K562 (cell line): Measurements from ENCODE around the gene ELAVL3. TPM values are rescaled to one million over a fixed set of nuclear protein-coding genes. Genes with fewer than 3 reads are reported as not detected.

Experiments
- ATAC-seq: fragments of 200-7000 bp; cut with Tn5 transposase; 3 replicates; pipeline ENCODE4 v1.9.1; 2020; ENCODE audit warnings: moderate library complexity
- BruUV-seq: library from RNA; stranded (reverse); fragments of 400-500 nt; replicated peaks from 2 replicates; lab custom pipeline; 2021; lab: Mats Ljungman, UMichigan
- CTCF ChIA-PET: fragments of 300-600 bp; formaldehyde crosslinking; extraction: SDS; loops from one replicate; lab custom pipeline; 2021; ENCODE audit warnings: low intra/inter-chr PET ratio; lab: Yijun Ruan, JAX
- POLR2A ChIA-PET: fragments of 300-600, 350-650 bp; sonication (Branson Sonifier 250); formaldehyde crosslinking; extraction: SDS; loops from one replicate; lab custom pipeline; 2021; ENCODE audit warnings: antibody characterized with exemption, inconsistent platforms; lab: Yijun Ruan, JAX
- DNase-seq, 4 experiments: peaks; one replicate each; pipeline versions ENCODE4 v3.0.0 to v3.0.0-alpha.2; 2011 to 2018; ENCODE audit warnings: low spot score in 3 of 4, mixed read lengths in 3 of 4; ENCODE audit errors: extremely low read depth in 1 of 4
- FAIRE-seq: peaks from 2 replicates; lab custom pipeline; 2011; peaks lifted over from hg19 to GRCh38; lab: Jason Lieb, UNC
- H2AFZ ChIP-seq: 2 replicates; pipeline ENCODE4 v1.6.0; 2011; ENCODE audit warnings: low read depth, low read length, control low read depth, inconsistent platforms
- H3K27ac ChIP-seq: fragments of 200-600 bp; 3 replicates; pipeline ENCODE4 v1.8.0; 2011; ENCODE audit warnings: low read depth, mild to moderate bottlenecking, control low read depth, inconsistent platforms, low read length, moderate library complexity, mixed read lengths; ENCODE audit errors: extremely low read depth
- H3K27me3 ChIP-seq, 2 experiments: fragments of 300-600 bp in 1 of 2; 2 replicates in 1 of 2; 3 replicates in 1 of 2; pipeline versions ENCODE4 v1.6.0 to v1.8.0; 2011; ENCODE audit warnings: inconsistent platforms in 2 of 2, low read length in 2 of 2, mild to moderate bottlenecking in 1 of 2, mixed read lengths in 1 of 2, moderate library complexity in 1 of 2; ENCODE audit not compliant: control insufficient read depth in 2 of 2, insufficient read depth in 2 of 2
- H3K36me3 ChIP-seq: fragments of 300-600 bp; 3 replicates; pipeline ENCODE4 v1.8.0; 2011; ENCODE audit warnings: mild to moderate bottlenecking, low read length, inconsistent platforms; ENCODE audit not compliant: control insufficient read depth, insufficient read depth
- H3K4me1 ChIP-seq, 2 experiments: fragments of 200-600 bp in 1 of 2; replicated peaks in 1 of 2; 2 replicates in 1 of 2; 3 replicates in 1 of 2; pipeline versions ENCODE4 v1.5.1 to v1.8.0; 2011; ENCODE audit warnings: inconsistent platforms in 2 of 2, low read length in 2 of 2, mild to moderate bottlenecking in 1 of 2, mixed read lengths in 1 of 2, moderate library complexity in 1 of 2; ENCODE audit not compliant: control insufficient read depth in 2 of 2, insufficient read depth in 2 of 2
- H3K4me2 ChIP-seq: 2 replicates; pipeline ENCODE4 v1.6.1; 2011; ENCODE audit warnings: low read length, control low read depth, inconsistent platforms, mixed read lengths; ENCODE audit not compliant: insufficient read depth
- H3K4me3 ChIP-seq: fragments of 200-600 bp; sonication (generic), shearing (Covaris generic); 2 replicates; pipeline ENCODE4 v1.5.1; 2016; ENCODE audit warnings: control low read depth, inconsistent platforms
- H3K79me2 ChIP-seq: fragments of 200-600 bp; 3 replicates; pipeline ENCODE4 v1.8.0; 2011; ENCODE audit warnings: low read length, inconsistent platforms; ENCODE audit not compliant: control insufficient read depth, insufficient read depth
- H3K9ac ChIP-seq, 2 experiments: 2 replicates each; pipeline versions ENCODE4 v1.6.0 to v1.6.1; 2011; ENCODE audit warnings: low read depth in 2 of 2, low read length in 2 of 2, control low read depth in 1 of 2, inconsistent platforms in 1 of 2, mild to moderate bottlenecking in 1 of 2, mixed read lengths in 1 of 2; ENCODE audit not compliant: insufficient read depth in 1 of 2
- H3K9me1 ChIP-seq: one replicate; pipeline ENCODE4 v1.6.0; 2011; ENCODE audit warnings: inconsistent platforms, mild to moderate bottlenecking, low read length, moderate library complexity; ENCODE audit not compliant: control insufficient read depth, insufficient read depth
- H3K9me3 ChIP-seq: replicated peaks from 2 replicates; pipeline ENCODE4 v1.5.1; 2011; ENCODE audit warnings: low read depth, low read length, inconsistent platforms; ENCODE audit not compliant: control insufficient read depth, insufficient read depth
- H4K20me1 ChIP-seq: replicated peaks from 2 replicates; pipeline ENCODE4 v1.6.1; 2011; ENCODE audit warnings: low read length, inconsistent platforms, mixed read lengths; ENCODE audit not compliant: control insufficient read depth, insufficient read depth
- CBX3 ChIP-seq, 2 experiments: IDR thresholded peaks; 1 replicate in 1 of 2; 2 replicates in 1 of 2; pipeline ENCODE4 v1.6.1; 2012; ENCODE audit warnings: inconsistent platforms in 2 of 2, low read length in 2 of 2, borderline replicate concordance in 1 of 2, control low read depth in 1 of 2
- CTCFL ChIP-seq: IDR thresholded peaks from 2 replicates; pipeline ENCODE4 v1.6.1; 2011; ENCODE audit warnings: borderline replicate concordance, low read depth, mild to moderate bottlenecking, moderate library complexity, low read length; ENCODE audit not compliant: insufficient read depth, poor library complexity, severe bottlenecking
- EHMT2 ChIP-seq: fragments of 450-650 bp; IDR thresholded peaks from 2 replicates; pipeline ENCODE4 v1.6.1; 2018; ENCODE audit warnings: antibody characterized with exemption
- HNRNPLL ChIP-seq: fragments of 200-400 bp; formaldehyde crosslinking; IDR thresholded peaks from 2 replicates; pipeline ENCODE4 v1.6.1; 2017; ENCODE audit warnings: low read length, low read depth, mild to moderate bottlenecking; ENCODE audit not compliant: poor library complexity, severe bottlenecking
- ILK ChIP-seq: fragments of 450-650 bp; IDR thresholded peaks from 2 replicates; pipeline ENCODE4 v1.6.1; 2016; ENCODE audit warnings: missing genetic modification characterization, low read depth, mild to moderate bottlenecking, missing compliant biosample characterization, moderate library complexity, borderline replicate concordance
- JUN ChIP-seq, 2 experiments: sonication (generic) in 1 of 2; formaldehyde crosslinking in 1 of 2; IDR thresholded peaks; 2 replicates each; pipeline versions ENCODE4 v1.6.1 to v1.8.0; 2012 to 2022; ENCODE audit warnings: borderline replicate concordance in 2 of 2, mild to moderate bottlenecking in 2 of 2, improper control_type of control experiment in 1 of 2, low read depth in 1 of 2, low read length in 1 of 2, missing genetic modification reagents in 1 of 2
- POLR2G ChIP-seq: fragments of 200-400 bp; formaldehyde crosslinking; IDR thresholded peaks from 2 replicates; pipeline ENCODE4 v1.6.1; 2017; ENCODE audit warnings: low read depth, mild to moderate bottlenecking, antibody characterized with exemption, low read length, moderate library complexity
- PYGO2 ChIP-seq: fragments of 450-650 bp; IDR thresholded peaks from 2 replicates; pipeline ENCODE4 v1.6.1; 2016; ENCODE audit warnings: mild to moderate bottlenecking, missing genetic modification characterization, moderate library complexity, missing compliant biosample characterization
- RBFOX2 ChIP-seq: fragments of 200-400 bp; formaldehyde crosslinking; IDR thresholded peaks from 2 replicates; pipeline ENCODE4 v1.6.1; 2017; ENCODE audit warnings: low read depth, mild to moderate bottlenecking, low read length, moderate library complexity
- SIRT6 ChIP-seq: IDR thresholded peaks from one replicate; pipeline ENCODE4 v1.6.1; 2012; ENCODE audit warnings: low read depth, mild to moderate bottlenecking, control low read depth, inconsistent platforms, low read length, moderate library complexity
- ZNF507 ChIP-seq: conservative IDR thresholded peaks from 2 replicates; pipeline ENCODE4 v1.6.1; 2017; ENCODE audit warnings: missing genetic modification characterization, missing compliant biosample characterization
- ZNF764 ChIP-seq: fragments of 250-450 bp; sonication (Bioruptor Pico); IDR thresholded peaks from 2 replicates; pipeline ENCODE4 v1.4.0; 2020; ENCODE audit warnings: low read depth, mild to moderate bottlenecking, moderate library complexity
- WGBS: fragments of 100-300 bp; shearing (Covaris generic); methylation state at CpG from one replicate; pipeline ENCODE4 v1.1.6; 2016; ENCODE audit warnings: low coverage, mixed read lengths; ENCODE audit not compliant: insufficient coverage; ENCODE audit errors: missing lambda C conversion rate; 5-methylcytosine and 5-hydroxymethylcytosine counted together
- in situ Hi-C: fragments of 300-500 bp; cut with MboI; formaldehyde crosslinking; loops from 4 replicates; pipeline ENCODE4 v1.15.0; 2018; ENCODE audit warnings: inconsistent platforms, mixed read lengths
- intact Hi-C: fragments of 100-400 bp; cut with micrococcal nuclease; formaldehyde crosslinking; loops from 2 replicates; pipeline ENCODE4 v1.14.2; 2022
- polyA plus RNA-seq, 8 experiments: library from polyadenylated mRNA; depleted of rRNA in 4 of 8; stranded (reverse) in 5 of 8; unstranded in 3 of 8; fragments of >200 nt; fragmentation: Nextera tagmentation in 2 of 8; fragmentation: Illumina TruSeq in 1 of 8; extraction: Ambion mirVana in 2 of 8; extraction: Trizol in 1 of 8; gene quantifications; 2 replicates each; pipeline versions ENCODE4 v1.2.1 to v1.2.3, GENCODE V29; 2011 to 2014; ENCODE audit warnings: inconsistent platforms in 1 of 8, missing spikeins in 1 of 8
- total RNA-seq, 7 experiments: library from RNA; depleted of rRNA in 6 of 7; stranded (reverse); fragments of >200 nt in 6 of 7; fragmentation: Illumina TruSeq in 2 of 7; extraction: Trizol in 2 of 7; gene quantifications; 2 replicates each; pipeline versions ENCODE4 v1.2.1 to v1.2.3, GENCODE V29; 2011 to 2021; ENCODE audit warnings: low replicate concordance in 1 of 7
- TF ChIP-seq, protein P1 (sequence below): sonication (generic); formaldehyde crosslinking; IDR thresholded peaks from 2 replicates; pipeline ENCODE4 v1.8.1; 2023; ENCODE audit warnings: mild to moderate bottlenecking, missing genetic modification reagents

The ELAVL3 gene
- total and polyA plus RNA-seq, 9 of the 15 experiments (the other 6 are each of a cell fraction or from before 2014, with no cell fraction given) = not detected

DNA sequence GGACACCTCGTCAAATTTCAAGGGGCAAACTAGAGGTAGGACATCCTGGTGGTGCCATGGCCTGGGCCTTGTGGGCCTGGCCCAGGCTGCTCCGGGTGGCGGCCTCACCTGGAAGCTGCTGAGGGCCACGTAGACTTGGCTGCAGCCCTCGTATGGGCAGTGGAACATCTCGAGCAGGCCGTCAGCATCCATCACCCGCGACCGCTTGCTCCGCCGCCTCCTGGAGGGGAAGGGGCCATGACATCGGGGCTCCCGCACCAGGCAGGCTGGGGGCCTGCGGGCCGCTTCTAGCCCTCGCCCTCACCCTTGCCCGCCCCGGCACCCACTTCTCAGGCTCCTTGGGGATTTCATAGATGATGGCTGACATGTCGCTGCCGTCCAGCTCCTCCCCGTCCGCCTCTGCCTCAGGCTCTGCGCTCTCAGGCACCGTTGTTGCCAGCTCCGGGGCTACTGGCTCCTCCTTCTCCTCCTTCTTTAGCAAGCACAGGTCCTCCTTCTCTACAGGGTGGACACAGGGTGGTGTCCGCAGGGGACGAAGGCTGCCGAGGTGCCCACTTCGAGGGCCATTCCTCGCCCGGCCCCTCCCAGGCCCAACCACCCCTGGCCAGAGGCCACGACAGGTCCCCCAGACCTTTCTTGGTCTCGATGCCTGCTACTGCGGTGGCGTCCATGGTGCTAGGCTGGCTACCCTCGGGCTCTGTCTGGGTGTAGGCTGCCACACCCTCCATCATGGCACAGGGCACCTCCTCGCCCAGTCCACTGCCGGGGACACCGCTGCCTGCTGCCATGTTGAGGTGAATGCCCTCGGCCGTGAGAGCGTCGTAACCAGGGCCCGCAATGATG is 6.0 kb upstream of the ELAVL3 start:
- Histone ChIP-seq H3K4me3 (no peak overlapping the region), H3K9me1 (no peaks in the 10 kb centered on the region), H2AFZ (no peak overlapping the region), H4K20me1 (no peaks in the 10 kb centered on the region), H3K9me3 (no peaks in the 10 kb centered on the region), H3K9ac (no peak overlapping the region), H3K36me3 (no peaks in the 10 kb centered on the region), H3K79me2 (no peaks in the 10 kb centered on the region), H3K27ac (no peak overlapping the region), H3K4me2 (no peak overlapping the region), H3K27me3 (no peaks in the 10 kb centered on the region), H3K4me1 (peaks cover 0 to 37% of the 10 kb centered on the region in 2 experiments; a peak in 2 of 5 replicates)
- CTCF ChIA-PET = no interaction called here
- TF ChIP-seq EHMT2 (no peak), POLR2G (peak; percentile 29; the same call in 1 of the 2 replicates), ZNF764 (no peak), SIRT6 (no peak), HNRNPLL (no peak), RBFOX2 (0 out of 2 replicates have a peak, but pooled peaks have one; percentile 6), PYGO2 (tag) (no peak), CBX3 (IDR thresholded peaks at IDR 0.05; ENCODE audit: borderline replicate concordance in 1 of 2, low read length in 2 of 2) (no peak), CTCFL (no peak), ILK (no peak), ZNF507 (tag) (no peak), JUN (IDR thresholded peaks at IDR 0.05; ENCODE audit: borderline replicate concordance, low read depth, low read length) (no peak), JUN (CRISPR knock-in tag; IDR thresholded peaks at IDR 0.05; ENCODE audit: borderline replicate concordance) (no peak)
- TF ChIP-seq, protein P1, sequence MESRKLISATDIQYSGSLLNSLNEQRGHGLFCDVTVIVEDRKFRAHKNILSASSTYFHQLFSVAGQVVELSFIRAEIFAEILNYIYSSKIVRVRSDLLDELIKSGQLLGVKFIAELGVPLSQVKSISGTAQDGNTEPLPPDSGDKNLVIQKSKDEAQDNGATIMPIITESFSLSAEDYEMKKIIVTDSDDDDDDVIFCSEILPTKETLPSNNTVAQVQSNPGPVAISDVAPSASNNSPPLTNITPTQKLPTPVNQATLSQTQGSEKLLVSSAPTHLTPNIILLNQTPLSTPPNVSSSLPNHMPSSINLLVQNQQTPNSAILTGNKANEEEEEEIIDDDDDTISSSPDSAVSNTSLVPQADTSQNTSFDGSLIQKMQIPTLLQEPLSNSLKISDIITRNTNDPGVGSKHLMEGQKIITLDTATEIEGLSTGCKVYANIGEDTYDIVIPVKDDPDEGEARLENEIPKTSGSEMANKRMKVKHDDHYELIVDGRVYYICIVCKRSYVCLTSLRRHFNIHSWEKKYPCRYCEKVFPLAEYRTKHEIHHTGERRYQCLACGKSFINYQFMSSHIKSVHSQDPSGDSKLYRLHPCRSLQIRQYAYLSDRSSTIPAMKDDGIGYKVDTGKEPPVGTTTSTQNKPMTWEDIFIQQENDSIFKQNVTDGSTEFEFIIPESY = 0 out of 2 replicates have a peak, but pooled peaks have one; percentile 29
- in situ Hi-C loops = no loop called here
- DNase-seq (peak in 1 of 4 experiments; percentile 4), ATAC-seq (no peak), FAIRE-seq (no peak)
- intact Hi-C loops = loop anchor here (10.0 kb wide), 1 partner anchor 192 kb away; the partner anchor contains the start of gene TSPAN16
- BruUV-seq = no TSS peak
- 81% methylated on average over 24 of the region's 45 CpGs for WGBS
- POLR2A ChIA-PET = interaction anchor here (0.5 to 0.6 kb wide), 2 partner anchors 14 to 1663 kb away, joined by 4 read pairs; partner anchors contain the start of genes IER2 and STX10
